Body of pancreas (tissue), 4 donors: ENCODE measurements around the gene GNB5. TPM values are rescaled to one million over a fixed set of nuclear protein-coding genes. Genes with fewer than 3 reads are reported as not detected.
"Not testable (repeated sequence)": the region's sequence is repeated elsewhere in the genome, so short reads cannot be mapped to it uniquely, and the experiment has no call there.

Experiments
- ATAC-seq: fragments of 150-250 bp; one replicate; pipeline ENCODE4 v1.9.1; 2016
- DNase-seq, 4 donors: peaks; one replicate each; pipeline ENCODE4 v3.0.0-alpha.2; 2019
- H3K27ac ChIP-seq, 4 donors: fragments of 200-600 bp; sonication (generic); 1 replicate in 3 of 4; 2 replicates in 1 of 4; pipeline versions ENCODE4 v1.5.1 to v1.6.1; 2016 to 2019; ENCODE audit warnings: mild to moderate bottlenecking in 1 of 4, mixed read lengths in 1 of 4, moderate library complexity in 1 of 4
- H3K27me3 ChIP-seq, 2 donors: fragments of 200-600 bp; sonication (generic); one replicate each; pipeline ENCODE4 v1.6.0; 2016; ENCODE audit warnings: mild to moderate bottlenecking in 1 of 2
- H3K36me3 ChIP-seq, 2 donors: fragments of 200-600 bp; sonication (generic); replicated peaks in 1 of 2; 2 replicates each; pipeline ENCODE4 v1.5.1; 2016; ENCODE audit warnings: low read depth in 2 of 2; ENCODE audit not compliant: insufficient read depth in 1 of 2
- H3K4me1 ChIP-seq: fragments of 200-600 bp; sonication (generic); one replicate; pipeline ENCODE4 v1.6.0; 2016
- H3K4me3 ChIP-seq, 2 donors: fragments of 200-600 bp; sonication (generic); 1 replicate in 1 of 2; 2 replicates in 1 of 2; pipeline ENCODE4 v1.5.1; 2016 to 2019
- H3K9me3 ChIP-seq, 3 donors: fragments of 200-600 bp; sonication (generic); 1 replicate in 2 of 3; 2 replicates in 1 of 3; pipeline ENCODE4 v1.5.1; 2016
- CTCF ChIP-seq, 7 experiments: fragments of 450-650 bp in 4 of 7; fragments of 200-600 bp in 3 of 7; sonication (generic) in 3 of 7; IDR thresholded peaks; one replicate each; pipeline ENCODE4 v1.5.1; 2016 to 2019; ENCODE audit warnings: antibody characterized with exemption in 7 of 7
- POLR2A ChIP-seq, 3 donors: fragments of 450-650 bp; IDR thresholded peaks; one replicate each; pipeline ENCODE4 v1.6.1; 2016; ENCODE audit warnings: antibody characterized with exemption in 3 of 3, mild to moderate bottlenecking in 2 of 3
- WGBS, 2 donors: methylation state at CpG; one replicate each; pipeline ENCODE4 v1.1.5; 2017; 5-methylcytosine and 5-hydroxymethylcytosine counted together
- intact Hi-C: fragments of 100-400 bp; cut with DNase I; formaldehyde crosslinking; loops from one replicate; pipeline ENCODE4 v1.15.1; 2023
- total RNA-seq, 2 donors: library from RNA; depleted of rRNA; stranded (reverse); fragments of >200 nt; gene quantifications; one replicate each; pipeline ENCODE4 v1.1.0, GENCODE V29; 2016

The GNB5 gene
- total RNA-seq, 2 donors from 2014 or later, result 15.8 to 25.2 TPM

GRCh38 chr15:52101542-52102323, 89.5 kb downstream of the GNB5 start:
- 89 to 92% methylated on average over 16 of the region's 16 CpGs for WGBS, 2 donors
- no peak overlapping the region for H3K27ac ChIP-seq
- no peak overlapping the region for H3K4me3 ChIP-seq
- no peaks in the 10 kb centered on the region for H3K36me3 ChIP-seq
- H3K9me3 ChIP-seq, result no peaks in the 10 kb centered on the region
- H3K27me3 ChIP-seq, result no peaks in the 10 kb centered on the region
- intact Hi-C loops, result no loop called here
- ATAC-seq (no peak), DNase-seq (no peak)
- TF ChIP-seq CTCF (IDR thresholded peaks at IDR 0.05) (no peak), POLR2A (IDR thresholded peaks at IDR 0.05) (no peak)
- no peaks in the 10 kb centered on the region for H3K4me1 ChIP-seq

GRCh38 chr15:52100807-52101442, 90.3 kb downstream of the GNB5 start:
- Histone ChIP-seq H3K27me3 (no peaks in the 10 kb centered on the region), H3K4me3 (no peak overlapping the region), H3K4me1 (no peaks in the 10 kb centered on the region), H3K27ac (no peak overlapping the region), H3K36me3 (no peaks in the 10 kb centered on the region), H3K9me3 (no peaks in the 10 kb centered on the region)
- ATAC-seq, result peak; percentile 38
- intact Hi-C loops, result no loop called here
- DNase-seq, result peak; percentile 47 to 73 (median 65)
- no peak for TF ChIP-seq POLR2A (IDR thresholded peaks at IDR 0.05)
- WGBS, 2 donors, result 73 to 75% methylated on average over 6 of the region's 6 CpGs

GRCh38 chr15:52099651-52100272, 91.4 kb downstream of the GNB5 start:
- no peak for TF ChIP-seq CTCF (IDR thresholded peaks at IDR 0.05)
- TF ChIP-seq POLR2A (IDR thresholded peaks at IDR 0.05), result no peak
- intact Hi-C loops, result no loop called here
- Histone ChIP-seq H3K27me3 (no peaks in the 10 kb centered on the region), H3K36me3 (no peaks in the 10 kb centered on the region), H3K4me3 (no peak overlapping the region), H3K4me1 (no peaks in the 10 kb centered on the region), H3K27ac (no peak overlapping the region), H3K9me3 (no peaks in the 10 kb centered on the region)
- DNase-seq (no peak), ATAC-seq (no peak)
- 94 to 98% methylated on average over 15 of the region's 15 CpGs for WGBS, 2 donors

- Histone ChIP-seq H3K4me3 (no peak overlapping the region), H3K36me3 (no peaks in the 10 kb centered on the region), H3K4me1 (peaks cover 1% of the 10 kb centered on the region), H3K9me3 (no peaks in the 10 kb centered on the region), H3K27me3 (no peaks in the 10 kb centered on the region), H3K27ac (no peak overlapping the region)
- TF ChIP-seq POLR2A (IDR thresholded peaks at IDR 0.05), result no peak
- peak in 3 of 7 experiments; percentile 13 to 24 (median 17) for TF ChIP-seq CTCF (IDR thresholded peaks at IDR 0.05)
- DNase-seq, result no peak
- 70 to 75% methylated on average over 2 of the region's 2 CpGs for WGBS, 2 donors
- ATAC-seq, result no peak
- intact Hi-C loops, result no loop called here
Observed at GRCh38 chr15:52098323-52098722, 92.9 kb downstream of the GNB5 start.

GRCh38 chr15:52097180-52097579, 94.0 kb downstream of the GNB5 start:
- TF ChIP-seq POLR2A (IDR thresholded peaks at IDR 0.05), result no peak
- TF ChIP-seq CTCF (IDR thresholded peaks at IDR 0.05), result no peak
- no peak overlapping the region for H3K4me3 ChIP-seq
- peaks cover 5% of the 10 kb centered on the region for H3K4me1 ChIP-seq
- no peaks in the 10 kb centered on the region for H3K36me3 ChIP-seq
- ATAC-seq (no peak), DNase-seq (no peak)
- no peaks in the 10 kb centered on the region for H3K27me3 ChIP-seq
- intact Hi-C loops, result no loop called here
- no peak overlapping the region for H3K27ac ChIP-seq
- H3K9me3 ChIP-seq, result no peaks in the 10 kb centered on the region

- H3K27ac ChIP-seq, DNase-seq, H3K4me1 ChIP-seq, H3K9me3 ChIP-seq, intact Hi-C loops, H3K27me3 ChIP-seq, H3K36me3 ChIP-seq, H3K4me3 ChIP-seq, ATAC-seq: not testable (repeated sequence)
- 92% methylated on average over 9 of the region's 9 CpGs for WGBS, 2 donors
Observed at GRCh38 chr15:52096536-52096935, 94.7 kb downstream of the GNB5 start.
